ENCODE measurements around the gene MNS1. TPM values are rescaled to one million over a fixed set of nuclear protein-coding genes. Genes with fewer than 3 reads are reported as not detected.

MNS1 gene
- total and polyA plus RNA-seq, 4 donors, result 2.1 to 3.5 (median 2.8) TPM

DNA sequence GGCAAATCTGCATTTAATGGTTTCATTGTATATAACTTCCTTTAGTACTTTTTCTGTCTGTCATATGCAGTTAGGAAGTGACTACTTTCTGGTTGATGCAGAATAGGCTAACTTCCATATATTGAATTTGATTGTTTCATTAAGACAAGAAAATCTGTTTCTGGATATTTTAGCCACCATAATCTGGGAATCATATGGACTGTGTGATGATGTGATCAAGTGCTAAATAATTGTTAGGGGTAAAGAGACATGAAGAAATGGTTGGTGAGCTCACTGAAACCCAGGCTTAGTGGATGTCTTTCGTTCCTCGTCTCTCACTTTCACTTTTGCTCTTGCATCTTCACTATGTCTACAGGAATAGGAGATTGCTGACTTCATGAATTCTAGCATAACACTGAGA is 3.5 kb upstream of the MNS1 start:
- WGBS, 2 donors, result 71 to 77% methylated on average over 2 of the region's 2 CpGs
- no peak overlapping the region for H3K27ac ChIP-seq (ENCODE audit: low read depth in 1 of 2, low read length in 2 of 2)
- DNase-seq, result no peak
- no peaks in the 10 kb centered on the region for H3K27me3 ChIP-seq (ENCODE audit: control insufficient read depth in 1 of 2, insufficient read depth in 2 of 2, low read length in 1 of 2)
- no peak overlapping the region for H3K4me3 ChIP-seq (ENCODE audit: low read length in 2 of 2)
- no peak for ATAC-seq (ENCODE audit: low FRiP score)
- no peaks in the 10 kb centered on the region for H3K36me3 ChIP-seq (ENCODE audit: control insufficient read depth in 1 of 2, insufficient read depth in 2 of 2, low read length in 1 of 2)
- H3K4me1 ChIP-seq (ENCODE audit: control insufficient read depth in 1 of 2, insufficient read depth in 2 of 2, low read length in 2 of 2), result no peaks in the 10 kb centered on the region
- no peaks in the 10 kb centered on the region for H3K9me3 ChIP-seq (ENCODE audit: control insufficient read depth, low read length)
- intact Hi-C loops (cut with DNase I), result no loop called here

DNA sequence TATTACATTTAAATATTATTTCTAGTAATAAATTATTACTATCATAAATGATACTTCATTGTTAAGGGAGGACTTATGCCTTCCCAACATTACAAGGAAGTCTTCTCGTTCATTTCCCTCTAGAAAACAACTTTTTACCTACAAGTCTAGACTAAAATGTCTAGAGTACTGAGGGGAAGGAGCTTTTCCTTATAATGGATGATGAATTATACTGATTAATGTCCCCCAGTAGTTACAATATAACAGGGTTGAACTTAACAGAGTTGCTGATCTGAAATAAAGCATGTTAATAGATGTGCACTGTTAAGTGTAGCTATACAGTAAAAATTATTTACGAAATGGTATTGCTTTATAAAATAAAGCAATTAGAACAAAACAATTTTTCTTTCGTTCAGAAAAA is 2.7 kb upstream of the MNS1 start:
- no peak for ATAC-seq (ENCODE audit: low FRiP score)
- WGBS, 2 donors, result 57 to 59% methylated on average over 3 of the region's 3 CpGs
- no peaks in the 10 kb centered on the region for H3K27me3 ChIP-seq (ENCODE audit: control insufficient read depth in 1 of 2, insufficient read depth in 2 of 2, low read length in 1 of 2)
- DNase-seq, result no peak
- H3K36me3 ChIP-seq (ENCODE audit: control insufficient read depth in 1 of 2, insufficient read depth in 2 of 2, low read length in 1 of 2), result no peaks in the 10 kb centered on the region
- H3K4me1 ChIP-seq (ENCODE audit: control insufficient read depth in 1 of 2, insufficient read depth in 2 of 2, low read length in 2 of 2), result no peaks in the 10 kb centered on the region
- no peak overlapping the region for H3K27ac ChIP-seq (ENCODE audit: low read depth in 1 of 2, low read length in 2 of 2)
- no peak overlapping the region for H3K4me3 ChIP-seq (ENCODE audit: low read length in 2 of 2)
- intact Hi-C loops (cut with DNase I), result no loop called here
- H3K9me3 ChIP-seq (ENCODE audit: control insufficient read depth, low read length), result no peaks in the 10 kb centered on the region

DNA sequence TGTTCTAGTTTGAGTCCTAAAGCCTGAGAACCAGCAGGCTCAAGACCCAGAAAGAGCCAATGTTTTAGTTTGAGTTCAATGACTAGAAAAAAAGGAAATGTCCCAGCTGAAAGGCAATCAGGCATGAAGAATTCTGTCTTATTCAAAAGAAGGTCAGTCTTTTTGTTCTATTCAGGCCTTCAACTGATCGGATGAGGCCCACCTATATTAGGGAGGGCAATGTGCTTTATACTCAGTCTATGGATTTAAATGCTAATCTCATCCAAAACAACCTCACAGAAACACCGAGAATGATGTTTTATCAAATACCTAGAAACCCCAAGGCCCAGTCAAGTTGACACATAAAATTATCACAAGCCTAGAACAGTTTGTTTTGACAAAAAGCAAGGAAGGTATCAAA is 4.0 kb downstream of the MNS1 start:
- 87 to 94% methylated on average over 2 of the region's 2 CpGs for WGBS, 2 donors
- Histone ChIP-seq H3K4me1 (ENCODE audit: control insufficient read depth in 1 of 2, insufficient read depth in 2 of 2, low read length in 2 of 2) (no peaks in the 10 kb centered on the region), H3K27ac (ENCODE audit: low read depth in 1 of 2, low read length in 2 of 2) (no peak overlapping the region), H3K36me3 (ENCODE audit: control insufficient read depth in 1 of 2, insufficient read depth in 2 of 2, low read length in 1 of 2) (no peaks in the 10 kb centered on the region), H3K4me3 (ENCODE audit: low read length in 2 of 2) (no peak overlapping the region), H3K27me3 (ENCODE audit: control insufficient read depth in 1 of 2, insufficient read depth in 2 of 2, low read length in 1 of 2) (no peaks in the 10 kb centered on the region), H3K9me3 (ENCODE audit: control insufficient read depth, low read length) (no peaks in the 10 kb centered on the region)
- ATAC-seq (ENCODE audit: low FRiP score) (no peak), DNase-seq (no peak)
- intact Hi-C loops (cut with DNase I), result no loop called here

DNA sequence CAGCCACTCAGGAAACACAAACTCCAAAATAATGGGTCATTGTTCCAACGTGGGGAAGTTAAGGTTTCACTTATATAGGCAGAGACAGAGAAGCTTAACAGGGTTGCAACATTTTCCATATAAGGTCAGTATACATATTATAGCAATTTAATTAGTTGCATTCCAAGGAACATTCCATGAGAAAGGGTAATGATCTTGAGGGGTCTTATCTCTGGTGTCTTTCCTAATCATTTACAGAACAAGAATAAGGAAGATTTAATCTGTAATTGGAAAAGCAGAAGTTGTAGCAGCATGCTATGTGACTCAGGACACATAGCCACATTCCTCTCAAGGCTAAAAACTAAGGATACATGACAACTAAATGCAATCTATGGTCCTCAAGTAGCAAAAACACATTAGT is 4.9 kb downstream of the MNS1 start:
- DNase-seq (no peak), ATAC-seq (ENCODE audit: low FRiP score) (no peak)
- Histone ChIP-seq H3K36me3 (ENCODE audit: control insufficient read depth in 1 of 2, insufficient read depth in 2 of 2, low read length in 1 of 2) (no peaks in the 10 kb centered on the region), H3K27me3 (ENCODE audit: control insufficient read depth in 1 of 2, insufficient read depth in 2 of 2, low read length in 1 of 2) (no peaks in the 10 kb centered on the region), H3K4me1 (ENCODE audit: control insufficient read depth in 1 of 2, insufficient read depth in 2 of 2, low read length in 2 of 2) (no peaks in the 10 kb centered on the region), H3K9me3 (ENCODE audit: control insufficient read depth, low read length) (no peaks in the 10 kb centered on the region), H3K27ac (ENCODE audit: low read depth in 1 of 2, low read length in 2 of 2) (no peak overlapping the region), H3K4me3 (ENCODE audit: low read length in 2 of 2) (no peak overlapping the region)
- WGBS, 2 donors, result 41 to 48% methylated on average over 1 of the region's 1 CpG
- intact Hi-C loops (cut with DNase I), result no loop called here

DNA sequence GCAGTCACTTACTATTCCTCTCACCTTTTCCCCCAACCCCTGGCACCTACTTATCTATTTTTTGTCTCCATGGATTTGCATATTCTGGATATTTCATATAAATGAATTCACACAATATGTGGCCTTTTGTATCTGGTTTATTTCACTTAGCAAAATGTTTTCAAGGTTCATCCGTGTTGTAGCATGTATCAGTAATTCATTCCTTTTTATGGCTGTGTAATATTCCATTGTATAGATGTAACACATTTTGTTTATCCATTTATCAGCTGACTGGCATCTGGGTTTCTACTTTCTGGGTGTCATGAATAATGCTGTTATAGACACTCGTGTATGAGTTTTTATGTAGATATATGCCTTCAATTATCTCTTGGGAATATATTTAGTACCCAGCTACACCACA is 5.8 kb downstream of the MNS1 start:
- no peak for DNase-seq
- no peaks in the 10 kb centered on the region for H3K36me3 ChIP-seq (ENCODE audit: control insufficient read depth in 1 of 2, insufficient read depth in 2 of 2, low read length in 1 of 2)
- H3K27me3 ChIP-seq (ENCODE audit: control insufficient read depth in 1 of 2, insufficient read depth in 2 of 2, low read length in 1 of 2), result no peaks in the 10 kb centered on the region
- H3K27ac ChIP-seq (ENCODE audit: low read depth in 1 of 2, low read length in 2 of 2), result no peak overlapping the region
- H3K9me3 ChIP-seq (ENCODE audit: control insufficient read depth, low read length), result no peaks in the 10 kb centered on the region
- no peak overlapping the region for H3K4me3 ChIP-seq (ENCODE audit: low read length in 2 of 2)
- H3K4me1 ChIP-seq (ENCODE audit: control insufficient read depth in 1 of 2, insufficient read depth in 2 of 2, low read length in 2 of 2), result no peaks in the 10 kb centered on the region
- ATAC-seq (ENCODE audit: low FRiP score), result no peak
- intact Hi-C loops (cut with DNase I), result no loop called here
- 96 to 99% methylated on average over 2 of the region's 2 CpGs for WGBS, 2 donors

DNA sequence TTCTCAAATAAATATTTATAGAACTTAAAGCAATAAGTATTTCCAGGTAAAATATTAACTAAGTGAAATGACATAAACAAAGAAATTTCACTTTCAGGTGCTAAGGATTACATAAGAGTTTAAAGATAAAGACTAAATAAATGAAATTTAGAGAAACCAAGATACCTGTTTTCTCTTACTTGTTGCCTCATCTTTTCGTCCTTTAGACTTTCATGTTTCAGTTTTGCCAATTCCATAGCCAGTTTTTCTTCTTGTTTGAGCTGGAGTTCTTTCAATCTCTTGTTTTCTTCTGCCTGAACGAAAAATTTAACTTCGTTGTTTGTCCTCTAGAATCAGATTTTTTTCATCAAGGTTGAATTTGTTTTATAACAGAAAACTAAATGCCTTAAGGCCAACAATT is 8.7 kb downstream of the MNS1 start:
- no peak for ATAC-seq (ENCODE audit: low FRiP score)
- no peaks in the 10 kb centered on the region for H3K4me1 ChIP-seq (ENCODE audit: control insufficient read depth in 1 of 2, insufficient read depth in 2 of 2, low read length in 2 of 2)
- H3K36me3 ChIP-seq (ENCODE audit: control insufficient read depth in 1 of 2, insufficient read depth in 2 of 2, low read length in 1 of 2), result no peaks in the 10 kb centered on the region
- H3K4me3 ChIP-seq (ENCODE audit: low read length in 2 of 2), result no peak overlapping the region
- DNase-seq, result no peak
- H3K27ac ChIP-seq (ENCODE audit: low read depth in 1 of 2, low read length in 2 of 2), result no peak overlapping the region
- intact Hi-C loops (cut with DNase I), result no loop called here
- no peaks in the 10 kb centered on the region for H3K27me3 ChIP-seq (ENCODE audit: control insufficient read depth in 1 of 2, insufficient read depth in 2 of 2, low read length in 1 of 2)
- no peaks in the 10 kb centered on the region for H3K9me3 ChIP-seq (ENCODE audit: control insufficient read depth, low read length)
- 73 to 82% methylated on average over 3 of the region's 3 CpGs for WGBS, 2 donors

DNA sequence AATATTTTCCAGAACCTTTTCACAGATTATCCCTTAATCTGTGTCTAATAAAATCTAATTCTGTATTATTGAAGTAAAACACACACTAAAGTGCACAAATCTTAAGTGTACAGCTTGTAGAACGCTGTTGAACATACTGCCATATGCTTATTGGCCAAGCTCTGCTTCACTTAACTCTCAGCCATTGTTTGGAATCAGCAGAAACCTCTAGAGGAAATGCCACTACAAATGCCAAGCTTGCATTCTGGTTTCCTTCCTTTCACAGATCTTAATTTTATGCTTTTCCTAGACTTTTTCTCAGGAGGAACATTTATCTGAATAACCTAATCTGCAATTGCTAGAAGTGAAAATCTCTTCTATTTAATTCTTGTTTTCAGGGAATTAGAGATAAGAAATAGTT is 10.1 kb downstream of the MNS1 start:
- H3K36me3 ChIP-seq (ENCODE audit: control insufficient read depth in 1 of 2, insufficient read depth in 2 of 2, low read length in 1 of 2), result no peaks in the 10 kb centered on the region
- intact Hi-C loops (cut with DNase I), result no loop called here
- WGBS, 2 donors, result 33 to 35% methylated on average over 1 of the region's 1 CpG
- no peak overlapping the region for H3K4me3 ChIP-seq (ENCODE audit: low read length in 2 of 2)
- H3K27me3 ChIP-seq (ENCODE audit: control insufficient read depth in 1 of 2, insufficient read depth in 2 of 2, low read length in 1 of 2), result no peaks in the 10 kb centered on the region
- H3K9me3 ChIP-seq (ENCODE audit: control insufficient read depth, low read length), result no peaks in the 10 kb centered on the region
- ATAC-seq (ENCODE audit: low FRiP score) (no peak), DNase-seq (no peak)
- no peak overlapping the region for H3K27ac ChIP-seq (ENCODE audit: low read depth in 1 of 2, low read length in 2 of 2)
- no peaks in the 10 kb centered on the region for H3K4me1 ChIP-seq (ENCODE audit: control insufficient read depth in 1 of 2, insufficient read depth in 2 of 2, low read length in 2 of 2)

DNA sequence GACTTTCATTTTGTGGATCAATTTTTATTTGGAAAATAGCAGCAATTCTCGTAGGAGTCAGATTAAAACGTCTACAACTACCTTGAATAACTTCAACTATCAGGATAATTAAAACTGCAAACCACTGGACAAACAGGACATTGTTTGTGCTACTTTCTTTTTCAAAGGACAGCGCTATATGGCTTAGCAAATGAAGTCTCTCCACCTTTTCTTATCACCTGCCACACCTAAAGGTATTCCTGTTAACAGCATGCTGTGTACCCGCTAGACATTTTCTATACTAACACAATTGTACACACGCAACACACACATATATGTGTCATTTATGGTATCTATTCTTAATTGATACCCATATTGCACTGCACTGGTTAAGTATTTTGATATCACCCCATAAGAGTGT is 19.2 kb downstream of the MNS1 start:
- Histone ChIP-seq H3K4me1 (ENCODE audit: control insufficient read depth in 1 of 2, insufficient read depth in 2 of 2, low read length in 2 of 2) (no peaks in the 10 kb centered on the region), H3K4me3 (ENCODE audit: low read length in 2 of 2) (no peak overlapping the region), H3K36me3 (ENCODE audit: control insufficient read depth in 1 of 2, insufficient read depth in 2 of 2, low read length in 1 of 2) (no peaks in the 10 kb centered on the region), H3K9me3 (ENCODE audit: control insufficient read depth, low read length) (no peaks in the 10 kb centered on the region), H3K27me3 (ENCODE audit: control insufficient read depth in 1 of 2, insufficient read depth in 2 of 2, low read length in 1 of 2) (no peaks in the 10 kb centered on the region), H3K27ac (ENCODE audit: low read depth in 1 of 2, low read length in 2 of 2) (no peak overlapping the region)
- DNase-seq, result no peak
- ATAC-seq (ENCODE audit: low FRiP score), result no peak
- intact Hi-C loops (cut with DNase I), result no loop called here
- 94 to 96% methylated on average over 5 of the region's 5 CpGs for WGBS, 2 donors

DNA sequence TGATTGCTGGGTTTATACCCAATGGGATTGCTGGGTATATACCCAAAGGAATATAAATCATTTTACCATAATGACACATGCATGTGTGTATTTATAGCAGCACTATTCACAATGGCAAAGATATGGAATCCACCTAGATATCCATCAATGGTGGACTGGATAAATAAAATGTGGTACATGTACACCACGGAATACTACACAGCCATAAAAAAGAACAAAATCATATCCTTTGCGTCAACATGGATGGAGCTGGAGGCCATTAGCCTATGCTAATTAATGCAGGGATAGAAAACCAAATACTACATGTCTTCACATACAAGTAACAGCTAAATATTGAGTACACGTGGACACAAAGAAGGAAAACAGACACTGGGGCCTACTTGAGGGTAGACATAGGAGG is 22.6 kb downstream of the MNS1 start:
- no peak overlapping the region for H3K4me3 ChIP-seq (ENCODE audit: low read length in 2 of 2)
- no peaks in the 10 kb centered on the region for H3K36me3 ChIP-seq (ENCODE audit: control insufficient read depth in 1 of 2, insufficient read depth in 2 of 2, low read length in 1 of 2)
- ATAC-seq (ENCODE audit: low FRiP score) (no peak), DNase-seq (no peak)
- no peaks in the 10 kb centered on the region for H3K4me1 ChIP-seq (ENCODE audit: control insufficient read depth in 1 of 2, insufficient read depth in 2 of 2, low read length in 2 of 2)
- intact Hi-C loops (cut with DNase I), result no loop called here
- no peak overlapping the region for H3K27ac ChIP-seq (ENCODE audit: low read depth in 1 of 2, low read length in 2 of 2)
- no peaks in the 10 kb centered on the region for H3K27me3 ChIP-seq (ENCODE audit: control insufficient read depth in 1 of 2, insufficient read depth in 2 of 2, low read length in 1 of 2)
- H3K9me3 ChIP-seq (ENCODE audit: control insufficient read depth, low read length), result no peaks in the 10 kb centered on the region
- WGBS, 2 donors, result 96 to 98% methylated on average over 3 of the region's 3 CpGs
